HepG2 (cell line): ENCODE measurements around the gene EPHX1. TPM values are rescaled to one million over a fixed set of nuclear protein-coding genes. Genes with fewer than 3 reads are reported as not detected.

Experiments used
- ERF ChIP-seq: IDR thresholded peaks from 2 replicates; pipeline ENCODE4 v1.6.1; 2018; ENCODE audit warnings: missing biosample characterization, missing genetic modification reagents
- MTF2 ChIP-seq: sonication (generic); formaldehyde crosslinking; IDR thresholded peaks from 2 replicates; pipeline ENCODE4 v1.5.0; 2020; ENCODE audit warnings: missing genetic modification reagents, borderline replicate concordance
- POLR2G ChIP-seq: fragments of 200-400 bp; formaldehyde crosslinking; IDR thresholded peaks from 2 replicates; pipeline ENCODE4 v1.6.1; 2018; ENCODE audit warnings: mild to moderate bottlenecking, low read depth, low read length, moderate library complexity
- RBAK ChIP-seq: sonication (generic); formaldehyde crosslinking; IDR thresholded peaks from 2 replicates; pipeline ENCODE4 v1.5.1; 2020; ENCODE audit warnings: mild to moderate bottlenecking, missing genetic modification reagents
- SRY ChIP-seq: sonication (generic); formaldehyde crosslinking; IDR thresholded peaks from 2 replicates; pipeline ENCODE4 v1.8.0; 2022; ENCODE audit warnings: mild to moderate bottlenecking, missing genetic modification reagents
- ZFP36L1 ChIP-seq: sonication (generic); formaldehyde crosslinking; IDR thresholded peaks from 2 replicates; pipeline ENCODE4 v1.8.0; 2022; ENCODE audit warnings: mild to moderate bottlenecking, missing genetic modification reagents, moderate library complexity
- ZNF12 ChIP-seq: sonication (generic); formaldehyde crosslinking; IDR thresholded peaks from 2 replicates; pipeline ENCODE4 v1.5.0; 2020; ENCODE audit warnings: missing genetic modification reagents
- ZNF460 ChIP-seq: sonication (generic); formaldehyde crosslinking; IDR thresholded peaks from 2 replicates; pipeline ENCODE4 v1.5.1; 2020; ENCODE audit warnings: missing genetic modification reagents, mild to moderate bottlenecking, borderline replicate concordance
- ZNF468 ChIP-seq: sonication (generic); formaldehyde crosslinking; IDR thresholded peaks from 2 replicates; pipeline ENCODE4 v1.8.0; 2022; ENCODE audit warnings: mild to moderate bottlenecking, moderate library complexity, missing genetic modification reagents
- ZNF749 ChIP-seq: sonication (generic); formaldehyde crosslinking; IDR thresholded peaks from 2 replicates; pipeline ENCODE4 v1.8.0; 2022; ENCODE audit warnings: mild to moderate bottlenecking, missing genetic modification reagents, moderate library complexity, borderline replicate concordance
- ZSCAN21 ChIP-seq: sonication (generic); formaldehyde crosslinking; IDR thresholded peaks from 2 replicates; pipeline ENCODE4 v1.8.0; 2022; ENCODE audit warnings: mild to moderate bottlenecking, missing genetic modification reagents, moderate library complexity, borderline replicate concordance
- ZSCAN31 ChIP-seq: sonication (generic); formaldehyde crosslinking; IDR thresholded peaks from 2 replicates; pipeline ENCODE4 v1.5.0; 2020; ENCODE audit warnings: low read depth, mild to moderate bottlenecking, missing genetic modification reagents
- polyA plus RNA-seq, 8 experiments: library from polyadenylated mRNA; depleted of rRNA in 3 of 8; stranded (reverse) in 7 of 8; unstranded in 1 of 8; fragments of >200 nt; fragmentation: Illumina TruSeq in 4 of 8; extraction: Trizol in 4 of 8; gene quantifications; 2 replicates each; pipeline versions ENCODE4 v1.2.1 to v1.2.3, GENCODE V29; 2011 to 2016; ENCODE audit warnings: low read depth in 4 of 8, missing spikeins in 1 of 8, mixed read lengths in 1 of 8; ENCODE audit not compliant: insufficient read depth in 1 of 8
- total RNA-seq, 5 experiments: library from RNA; depleted of rRNA; stranded (reverse); fragments of >200 nt; fragmentation: Illumina TruSeq; extraction: Trizol; gene quantifications; 2 replicates each; pipeline ENCODE4 v1.2.3, GENCODE V29; 2016; ENCODE audit warnings: low read depth in 1 of 5
- TF ChIP-seq, protein P1 (sequence below): sonication (generic); formaldehyde crosslinking; IDR thresholded peaks from 2 replicates; pipeline ENCODE4 v1.8.1; 2022; ENCODE audit warnings: mild to moderate bottlenecking, missing genetic modification reagents
- TF ChIP-seq, protein P2 (sequence below): sonication (generic); formaldehyde crosslinking; IDR thresholded peaks from 2 replicates; pipeline ENCODE4 v1.9.0; 2021; ENCODE audit warnings: mild to moderate bottlenecking, missing genetic modification reagents
- TF ChIP-seq, protein P3 (sequence below): sonication (generic); formaldehyde crosslinking; IDR thresholded peaks from 2 replicates; pipeline ENCODE4 v1.5.1; 2020; ENCODE audit warnings: mild to moderate bottlenecking, moderate library complexity, missing genetic modification reagents
- TF ChIP-seq, protein P4 (sequence below): sonication (generic); formaldehyde crosslinking; IDR thresholded peaks from 2 replicates; pipeline ENCODE4 v1.4.0; 2020; ENCODE audit warnings: missing genetic modification reagents; ENCODE audit errors: not compliant biosample characterization
- TF ChIP-seq, protein P5 (sequence below): sonication (generic); formaldehyde crosslinking; IDR thresholded peaks from 2 replicates; pipeline ENCODE4 v1.8.1; 2023; ENCODE audit warnings: mild to moderate bottlenecking, inconsistent platforms, moderate library complexity, missing genetic modification reagents, borderline replicate concordance

The EPHX1 gene
- total and polyA plus RNA-seq, 2 of the 13 experiments (the other 11 are each of a cell fraction or from before 2014, with no cell fraction given): 27.7 to 36.5 TPM

DNA sequence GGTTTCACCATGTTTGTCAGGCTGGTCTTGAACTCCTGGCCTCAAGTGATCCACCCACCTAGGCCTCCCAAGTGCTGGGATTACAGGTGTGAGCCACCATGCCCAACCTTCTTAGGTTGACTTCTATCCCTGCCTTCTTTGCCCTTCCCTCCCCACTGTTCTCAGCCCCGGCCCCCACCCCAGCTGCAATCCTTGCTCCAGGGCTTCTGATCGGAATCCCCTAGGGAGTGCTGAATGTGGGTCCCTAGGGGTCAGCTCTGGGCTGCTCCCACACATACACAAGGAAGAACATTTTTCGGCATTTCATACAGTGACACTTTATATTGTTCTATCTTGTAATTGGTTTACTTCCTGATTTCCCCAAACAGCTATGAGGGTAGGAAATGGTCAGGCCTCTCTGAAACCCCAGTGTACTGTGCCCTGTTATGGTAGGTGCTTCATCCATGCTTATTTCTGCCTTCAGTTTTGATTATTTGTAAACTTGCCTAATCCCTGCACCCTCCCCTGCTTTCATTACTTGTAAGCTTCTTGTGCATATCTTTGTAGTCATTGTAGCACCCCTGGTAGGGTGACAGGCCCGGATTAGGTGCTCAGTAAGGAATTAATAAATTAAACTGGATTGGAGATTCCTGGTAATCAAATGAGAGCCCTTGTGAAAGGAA is 38.1 kb upstream of the EPHX1 start (continued):
- TF ChIP-seq, protein P1, sequence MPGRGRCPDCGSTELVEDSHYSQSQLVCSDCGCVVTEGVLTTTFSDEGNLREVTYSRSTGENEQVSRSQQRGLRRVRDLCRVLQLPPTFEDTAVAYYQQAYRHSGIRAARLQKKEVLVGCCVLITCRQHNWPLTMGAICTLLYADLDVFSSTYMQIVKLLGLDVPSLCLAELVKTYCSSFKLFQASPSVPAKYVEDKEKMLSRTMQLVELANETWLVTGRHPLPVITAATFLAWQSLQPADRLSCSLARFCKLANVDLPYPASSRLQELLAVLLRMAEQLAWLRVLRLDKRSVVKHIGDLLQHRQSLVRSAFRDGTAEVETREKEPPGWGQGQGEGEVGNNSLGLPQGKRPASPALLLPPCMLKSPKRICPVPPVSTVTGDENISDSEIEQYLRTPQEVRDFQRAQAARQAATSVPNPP (CRISPR knock-in tag): 0 out of 2 replicates have a peak, but pooled peaks have one; percentile 29
- TF ChIP-seq, protein P2, sequence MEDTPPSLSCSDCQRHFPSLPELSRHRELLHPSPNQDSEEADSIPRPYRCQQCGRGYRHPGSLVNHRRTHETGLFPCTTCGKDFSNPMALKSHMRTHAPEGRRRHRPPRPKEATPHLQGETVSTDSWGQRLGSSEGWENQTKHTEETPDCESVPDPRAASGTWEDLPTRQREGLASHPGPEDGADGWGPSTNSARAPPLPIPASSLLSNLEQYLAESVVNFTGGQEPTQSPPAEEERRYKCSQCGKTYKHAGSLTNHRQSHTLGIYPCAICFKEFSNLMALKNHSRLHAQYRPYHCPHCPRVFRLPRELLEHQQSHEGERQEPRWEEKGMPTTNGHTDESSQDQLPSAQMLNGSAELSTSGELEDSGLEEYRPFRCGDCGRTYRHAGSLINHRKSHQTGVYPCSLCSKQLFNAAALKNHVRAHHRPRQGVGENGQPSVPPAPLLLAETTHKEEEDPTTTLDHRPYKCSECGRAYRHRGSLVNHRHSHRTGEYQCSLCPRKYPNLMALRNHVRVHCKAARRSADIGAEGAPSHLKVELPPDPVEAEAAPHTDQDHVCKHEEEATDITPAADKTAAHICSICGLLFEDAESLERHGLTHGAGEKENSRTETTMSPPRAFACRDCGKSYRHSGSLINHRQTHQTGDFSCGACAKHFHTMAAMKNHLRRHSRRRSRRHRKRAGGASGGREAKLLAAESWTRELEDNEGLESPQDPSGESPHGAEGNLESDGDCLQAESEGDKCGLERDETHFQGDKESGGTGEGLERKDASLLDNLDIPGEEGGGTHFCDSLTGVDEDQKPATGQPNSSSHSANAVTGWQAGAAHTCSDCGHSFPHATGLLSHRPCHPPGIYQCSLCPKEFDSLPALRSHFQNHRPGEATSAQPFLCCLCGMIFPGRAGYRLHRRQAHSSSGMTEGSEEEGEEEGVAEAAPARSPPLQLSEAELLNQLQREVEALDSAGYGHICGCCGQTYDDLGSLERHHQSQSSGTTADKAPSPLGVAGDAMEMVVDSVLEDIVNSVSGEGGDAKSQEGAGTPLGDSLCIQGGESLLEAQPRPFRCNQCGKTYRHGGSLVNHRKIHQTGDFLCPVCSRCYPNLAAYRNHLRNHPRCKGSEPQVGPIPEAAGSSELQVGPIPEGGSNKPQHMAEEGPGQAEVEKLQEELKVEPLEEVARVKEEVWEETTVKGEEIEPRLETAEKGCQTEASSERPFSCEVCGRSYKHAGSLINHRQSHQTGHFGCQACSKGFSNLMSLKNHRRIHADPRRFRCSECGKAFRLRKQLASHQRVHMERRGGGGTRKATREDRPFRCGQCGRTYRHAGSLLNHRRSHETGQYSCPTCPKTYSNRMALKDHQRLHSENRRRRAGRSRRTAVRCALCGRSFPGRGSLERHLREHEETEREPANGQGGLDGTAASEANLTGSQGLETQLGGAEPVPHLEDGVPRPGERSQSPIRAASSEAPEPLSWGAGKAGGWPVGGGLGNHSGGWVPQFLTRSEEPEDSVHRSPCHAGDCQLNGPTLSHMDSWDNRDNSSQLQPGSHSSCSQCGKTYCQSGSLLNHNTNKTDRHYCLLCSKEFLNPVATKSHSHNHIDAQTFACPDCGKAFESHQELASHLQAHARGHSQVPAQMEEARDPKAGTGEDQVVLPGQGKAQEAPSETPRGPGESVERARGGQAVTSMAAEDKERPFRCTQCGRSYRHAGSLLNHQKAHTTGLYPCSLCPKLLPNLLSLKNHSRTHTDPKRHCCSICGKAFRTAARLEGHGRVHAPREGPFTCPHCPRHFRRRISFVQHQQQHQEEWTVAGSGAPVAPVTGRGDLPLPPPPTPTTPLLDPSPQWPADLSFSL: 0 out of 2 replicates have a peak, but pooled peaks have one; percentile 28
- no peak for TF ChIP-seq ZFP36L1
- TF ChIP-seq ZNF468 (CRISPR knock-in tag): no peak
- TF ChIP-seq ZNF12: no peak
- TF ChIP-seq, protein P3, sequence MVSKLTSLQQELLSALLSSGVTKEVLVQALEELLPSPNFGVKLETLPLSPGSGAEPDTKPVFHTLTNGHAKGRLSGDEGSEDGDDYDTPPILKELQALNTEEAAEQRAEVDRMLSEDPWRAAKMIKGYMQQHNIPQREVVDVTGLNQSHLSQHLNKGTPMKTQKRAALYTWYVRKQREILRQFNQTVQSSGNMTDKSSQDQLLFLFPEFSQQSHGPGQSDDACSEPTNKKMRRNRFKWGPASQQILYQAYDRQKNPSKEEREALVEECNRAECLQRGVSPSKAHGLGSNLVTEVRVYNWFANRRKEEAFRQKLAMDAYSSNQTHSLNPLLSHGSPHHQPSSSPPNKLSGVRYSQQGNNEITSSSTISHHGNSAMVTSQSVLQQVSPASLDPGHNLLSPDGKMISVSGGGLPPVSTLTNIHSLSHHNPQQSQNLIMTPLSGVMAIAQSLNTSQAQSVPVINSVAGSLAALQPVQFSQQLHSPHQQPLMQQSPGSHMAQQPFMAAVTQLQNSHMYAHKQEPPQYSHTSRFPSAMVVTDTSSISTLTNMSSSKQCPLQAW (CRISPR knock-in tag): 0 out of 2 replicates have a peak, but pooled peaks have one; percentile 32
- TF ChIP-seq POLR2G: no peak
- TF ChIP-seq MTF2: no peak
- no peak for TF ChIP-seq SRY
- no peak for TF ChIP-seq ERF
- TF ChIP-seq ZSCAN31 (CRISPR knock-in tag): no peak
- TF ChIP-seq ZNF460: no peak
- TF ChIP-seq, protein P4, sequence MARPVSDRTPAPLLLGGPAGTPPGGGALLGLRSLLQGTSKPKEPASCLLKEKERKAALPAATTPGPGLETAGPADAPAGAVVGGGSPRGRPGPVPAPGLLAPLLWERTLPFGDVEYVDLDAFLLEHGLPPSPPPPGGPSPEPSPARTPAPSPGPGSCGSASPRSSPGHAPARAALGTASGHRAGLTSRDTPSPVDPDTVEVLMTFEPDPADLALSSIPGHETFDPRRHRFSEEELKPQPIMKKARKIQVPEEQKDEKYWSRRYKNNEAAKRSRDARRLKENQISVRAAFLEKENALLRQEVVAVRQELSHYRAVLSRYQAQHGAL (CRISPR knock-in tag): peak; percentile 51
- TF ChIP-seq ZNF749 (CRISPR knock-in tag): no peak
- 0 out of 2 replicates have a peak, but pooled peaks have one; percentile 31 for TF ChIP-seq ZSCAN21 (CRISPR knock-in tag)
- TF ChIP-seq RBAK: no peak
- TF ChIP-seq, protein P5, sequence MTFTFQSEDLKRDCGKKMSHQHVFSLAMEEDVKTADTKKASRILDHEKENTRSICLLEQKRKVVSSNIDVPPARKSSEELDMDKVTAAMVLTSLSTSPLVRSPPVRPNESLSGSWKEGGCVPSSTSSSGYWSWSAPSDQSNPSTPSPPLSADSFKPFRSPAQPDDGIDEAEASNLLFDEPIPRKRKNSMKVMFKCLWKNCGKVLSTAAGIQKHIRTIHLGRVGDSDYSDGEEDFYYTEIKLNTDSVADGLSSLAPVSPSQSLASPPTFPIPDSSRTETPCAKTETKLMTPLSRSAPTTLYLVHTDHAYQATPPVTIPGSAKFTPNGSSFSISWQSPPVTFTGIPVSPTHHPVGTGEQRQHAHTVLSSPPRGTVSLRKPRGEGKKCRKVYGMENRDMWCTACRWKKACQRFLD (CRISPR knock-in tag): no peak
